ENCODE results near the gene AJM1.

Gene AJM1

GRCh38 chr9:136821826-136822544 lies 20.3 kb upstream of the AJM1 start:
- Histone ChIP-seq H3K36me3 (replicated peaks; ENCODE audit: low read depth, low read length) (peaks cover 24% of the 10 kb centered on the region), H3K4me2 (ENCODE audit: low read length) (no peak overlapping the region), H3K4me1 (ENCODE audit: low read length) (no peaks in the 10 kb centered on the region), H2AFZ (ENCODE audit: low read depth, low read length) (no peak overlapping the region), H3K9ac (ENCODE audit: low read length) (no peak overlapping the region), H3K27me3 (ENCODE audit: low read depth, low read length) (no peaks in the 10 kb centered on the region), H3K27ac (ENCODE audit: low read length) (no peak overlapping the region), H3K79me2 (ENCODE audit: low read length) (peaks cover 49% of the 10 kb centered on the region), H4K20me1 (ENCODE audit: insufficient read depth, low read length) (0 out of 2 replicates have a peak, but pooled peaks cover 5% of the 10 kb centered on the region), H3K9me3 (ENCODE audit: insufficient read depth, low read length) (no peaks in the 10 kb centered on the region), H3K4me3 (ENCODE audit: low read length) (no peak overlapping the region)
- no peak for TF ChIP-seq EZH2phosphoT487 (IDR thresholded peaks at IDR 0.05; ENCODE audit: low read depth)
- no peak for TF ChIP-seq CTCF (IDR thresholded peaks at IDR 0.05; ENCODE audit: low read depth, low read length)

- H3K9ac ChIP-seq (ENCODE audit: low read length): no peak overlapping the region
- no peak overlapping the region for H3K4me3 ChIP-seq (ENCODE audit: low read length)
- 0 out of 2 replicates have a peak, but pooled peaks cover 5% of the 10 kb centered on the region for H4K20me1 ChIP-seq (ENCODE audit: insufficient read depth, low read length)
- H3K4me2 ChIP-seq (ENCODE audit: low read length): no peak overlapping the region
- H3K4me1 ChIP-seq (ENCODE audit: low read length): no peaks in the 10 kb centered on the region
- H2AFZ ChIP-seq (ENCODE audit: low read depth, low read length): no peak overlapping the region
- H3K27me3 ChIP-seq (ENCODE audit: low read depth, low read length): no peaks in the 10 kb centered on the region
- H3K27ac ChIP-seq (ENCODE audit: low read length): no peak overlapping the region
- no peaks in the 10 kb centered on the region for H3K9me3 ChIP-seq (ENCODE audit: insufficient read depth, low read length)
- H3K79me2 ChIP-seq (ENCODE audit: low read length): peaks cover 40% of the 10 kb centered on the region
- H3K36me3 ChIP-seq (replicated peaks; ENCODE audit: low read depth, low read length): peaks cover 24% of the 10 kb centered on the region
- TF ChIP-seq CTCF (IDR thresholded peaks at IDR 0.05; ENCODE audit: low read depth, low read length) (no peak), EZH2phosphoT487 (IDR thresholded peaks at IDR 0.05; ENCODE audit: low read depth) (no peak)
Observed at GRCh38 chr9:136823136-136824046, 18.9 kb upstream of the AJM1 start.

GRCh38 chr9:136824496-136825225 lies 17.6 kb upstream of the AJM1 start:
- no peak overlapping the region for H3K27ac ChIP-seq (ENCODE audit: low read length)
- H3K36me3 ChIP-seq (replicated peaks; ENCODE audit: low read depth, low read length): peaks cover 28% of the 10 kb centered on the region
- no peak overlapping the region for H2AFZ ChIP-seq (ENCODE audit: low read depth, low read length)
- H3K4me3 ChIP-seq (ENCODE audit: low read length): no peak overlapping the region
- H3K9me3 ChIP-seq (ENCODE audit: insufficient read depth, low read length): no peaks in the 10 kb centered on the region
- H3K4me2 ChIP-seq (ENCODE audit: low read length): no peak overlapping the region
- TF ChIP-seq CTCF (IDR thresholded peaks at IDR 0.05; ENCODE audit: low read depth, low read length) (no peak), EZH2phosphoT487 (IDR thresholded peaks at IDR 0.05; ENCODE audit: low read depth) (no peak)
- 0 out of 2 replicates have a peak, but pooled peaks cover 5% of the 10 kb centered on the region for H4K20me1 ChIP-seq (ENCODE audit: insufficient read depth, low read length)
- no peak overlapping the region for H3K9ac ChIP-seq (ENCODE audit: low read length)
- no peaks in the 10 kb centered on the region for H3K27me3 ChIP-seq (ENCODE audit: low read depth, low read length)
- peaks cover 28% of the 10 kb centered on the region for H3K79me2 ChIP-seq (ENCODE audit: low read length)
- no peaks in the 10 kb centered on the region for H3K4me1 ChIP-seq (ENCODE audit: low read length)

Measured in OCI-LY3 (cell line).